PC-3 (cell line): ENCODE measurements around the gene CA10. TPM values are rescaled to one million over a fixed set of nuclear protein-coding genes. Genes with fewer than 3 reads are reported as not detected.

Experiments
- ATAC-seq: fragments of 200-7000 bp; cut with Tn5 transposase; 2 replicates; pipeline ENCODE4 v1.9.1; 2020; ENCODE audit warnings: mild to moderate bottlenecking, moderate library complexity
- BruUV-seq: library from RNA; stranded (reverse); fragments of 400-500 nt; replicated peaks from 2 replicates; lab custom pipeline; 2021; lab: Mats Ljungman, UMichigan
- CTCF ChIA-PET: fragments of 300-600 bp; sonication (Branson Sonifier 250); formaldehyde crosslinking; loops from one replicate; lab custom pipeline; 2022; ENCODE audit warnings: antibody characterized with exemption; lab: Charles Lee
- POLR2A ChIA-PET: fragments of 300-600 bp; sonication (Branson Sonifier 250); formaldehyde crosslinking; loops from one replicate; lab custom pipeline; 2022; ENCODE audit warnings: antibody characterized with exemption; ENCODE audit not compliant: unreplicated experiment; lab: Charles Lee
- DNase-seq: peaks from one replicate; pipeline ENCODE4 v3.0.0-alpha.2; 2015
- H2AFZ ChIP-seq: fragments of 300-600 bp; sonication (generic); 2 replicates; pipeline ENCODE4 v1.6.0; 2016; ENCODE audit warnings: antibody characterized with exemption, low read length
- H3F3A ChIP-seq: fragments of 300-600 bp; sonication (generic); one replicate; pipeline ENCODE4 v1.6.0; 2017; ENCODE audit warnings: antibody characterized with exemption, low read length, control low read depth, mild to moderate bottlenecking; ENCODE audit not compliant: unreplicated experiment
- H3K27ac ChIP-seq: fragments of 300-600 bp; sonication (generic); 2 replicates; pipeline ENCODE4 v1.5.1; 2016; ENCODE audit warnings: mild to moderate bottlenecking, low read length
- H3K27me3 ChIP-seq: fragments of 300-600 bp; sonication (generic); 2 replicates; pipeline ENCODE4 v1.6.1; 2016; ENCODE audit warnings: low read length, mixed read lengths
- H3K36me3 ChIP-seq: fragments of 300-600 bp; sonication (generic); 2 replicates; pipeline ENCODE4 v1.6.1; 2016; ENCODE audit warnings: low read depth, mixed run types, low read length, mixed read lengths
- H3K4me1 ChIP-seq: fragments of 300-600 bp; sonication (generic); 2 replicates; pipeline ENCODE4 v1.5.1; 2016; ENCODE audit warnings: low read length; ENCODE audit not compliant: insufficient read depth
- H3K4me2 ChIP-seq: fragments of 300-600 bp; sonication (generic); 2 replicates; pipeline ENCODE4 v1.6.0; 2016; ENCODE audit warnings: low read length
- H3K4me3 ChIP-seq: fragments of 300-600 bp; sonication (generic); 2 replicates; pipeline ENCODE4 v1.5.1; 2016; ENCODE audit warnings: mild to moderate bottlenecking, low read length, mixed read lengths
- H3K79me2 ChIP-seq: fragments of 300-600 bp; sonication (generic); 2 replicates; pipeline ENCODE4 v1.6.1; 2017; ENCODE audit warnings: low read length, mixed read lengths
- H3K9ac ChIP-seq: fragments of 300-600 bp; sonication (generic); 2 replicates; pipeline ENCODE4 v1.6.0; 2016; ENCODE audit warnings: mild to moderate bottlenecking, low read length
- H3K9me2 ChIP-seq: fragments of 300-600 bp; sonication (generic); replicated peaks from 2 replicates; pipeline ENCODE4 v1.6.1; 2016; ENCODE audit warnings: mixed run types, low read length, mixed read lengths
- H3K9me3 ChIP-seq: fragments of 300-600 bp; sonication (generic); 2 replicates; pipeline ENCODE4 v1.6.1; 2016; ENCODE audit warnings: low read length, mixed read lengths
- H4K20me1 ChIP-seq: fragments of 300-600 bp; sonication (generic); 2 replicates; pipeline ENCODE4 v1.6.1; 2016; ENCODE audit warnings: low read length, mixed read lengths
- EZH2 ChIP-seq: fragments of 300-600 bp; sonication (generic); IDR thresholded peaks from one replicate; pipeline ENCODE4 v1.6.1; 2017; ENCODE audit warnings: antibody characterized with exemption, mild to moderate bottlenecking, low read length; ENCODE audit not compliant: unreplicated experiment
- EZH2phosphoT487 ChIP-seq: fragments of 300-600 bp; sonication (generic); IDR thresholded peaks from 2 replicates; pipeline ENCODE4 v1.6.1; 2018; ENCODE audit warnings: mild to moderate bottlenecking, antibody characterized with exemption, low read length, borderline replicate concordance
- intact Hi-C: fragments of 100-400 bp; cut with micrococcal nuclease; formaldehyde crosslinking; loops from 2 replicates; pipeline ENCODE4 v1.9.0; 2023
- total RNA-seq: library from RNA; depleted of rRNA; stranded (reverse); fragments of >200 nt; gene quantifications from 2 replicates; pipeline ENCODE4 v1.2.3, GENCODE V29; 2014
- TF ChIP-seq, protein P1 (sequence below): fragments of 300-600 bp; sonication (generic); conservative IDR thresholded peaks from 2 replicates; pipeline ENCODE4 v1.5.1; 2017; ENCODE audit warnings: antibody characterized with exemption, low read depth, mild to moderate bottlenecking, low read length

CA10 gene
- total RNA-seq, 1 experiment from 2014 or later = not detected

DNA sequence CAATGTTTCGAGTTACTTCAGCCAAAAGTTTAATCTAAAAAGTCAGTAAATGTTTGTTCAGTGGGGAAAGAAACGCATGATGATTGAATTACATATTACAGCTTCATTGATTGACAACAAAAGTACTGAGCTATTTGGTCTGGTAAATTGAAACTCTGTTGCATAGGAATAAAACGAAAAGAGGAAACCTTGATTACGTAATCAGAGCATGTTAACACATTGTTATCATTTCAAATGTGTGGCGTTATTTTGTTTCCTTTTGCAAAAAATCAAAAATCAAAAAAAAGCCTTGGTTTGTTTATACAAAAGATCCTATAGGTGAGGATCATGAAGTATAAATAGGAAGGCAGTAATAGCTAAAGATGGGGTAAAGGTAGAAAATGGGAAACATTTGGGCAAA lies 19.5 kb upstream of the CA10 start:
- ChIA-PET POLR2A (no interaction called here), CTCF (no interaction called here)
- Histone ChIP-seq H3K27ac (no peak overlapping the region), H3K4me1 (peaks cover 6% of the 10 kb centered on the region; the same call in 1 of the 2 replicates), H3K9me2 (no peaks in the 10 kb centered on the region), H3K4me2 (no peak overlapping the region), H3F3A (no peaks in the 10 kb centered on the region), H2AFZ (no peak overlapping the region), H3K9ac (no peak overlapping the region), H3K79me2 (no peaks in the 10 kb centered on the region), H3K4me3 (no peak overlapping the region), H3K9me3 (no peaks in the 10 kb centered on the region), H3K27me3 (peaks cover 5% of the 10 kb centered on the region; the same call in 1 of the 2 replicates), H3K36me3 (no peaks in the 10 kb centered on the region), H4K20me1 (no peaks in the 10 kb centered on the region)
- no TSS peak for BruUV-seq
- TF ChIP-seq EZH2 (no peak), EZH2phosphoT487 (no peak)
- TF ChIP-seq, protein P1, sequence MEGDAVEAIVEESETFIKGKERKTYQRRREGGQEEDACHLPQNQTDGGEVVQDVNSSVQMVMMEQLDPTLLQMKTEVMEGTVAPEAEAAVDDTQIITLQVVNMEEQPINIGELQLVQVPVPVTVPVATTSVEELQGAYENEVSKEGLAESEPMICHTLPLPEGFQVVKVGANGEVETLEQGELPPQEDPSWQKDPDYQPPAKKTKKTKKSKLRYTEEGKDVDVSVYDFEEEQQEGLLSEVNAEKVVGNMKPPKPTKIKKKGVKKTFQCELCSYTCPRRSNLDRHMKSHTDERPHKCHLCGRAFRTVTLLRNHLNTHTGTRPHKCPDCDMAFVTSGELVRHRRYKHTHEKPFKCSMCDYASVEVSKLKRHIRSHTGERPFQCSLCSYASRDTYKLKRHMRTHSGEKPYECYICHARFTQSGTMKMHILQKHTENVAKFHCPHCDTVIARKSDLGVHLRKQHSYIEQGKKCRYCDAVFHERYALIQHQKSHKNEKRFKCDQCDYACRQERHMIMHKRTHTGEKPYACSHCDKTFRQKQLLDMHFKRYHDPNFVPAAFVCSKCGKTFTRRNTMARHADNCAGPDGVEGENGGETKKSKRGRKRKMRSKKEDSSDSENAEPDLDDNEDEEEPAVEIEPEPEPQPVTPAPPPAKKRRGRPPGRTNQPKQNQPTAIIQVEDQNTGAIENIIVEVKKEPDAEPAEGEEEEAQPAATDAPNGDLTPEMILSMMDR = no peak
- DNase-seq (no peak), ATAC-seq (no peak)
- intact Hi-C loops = no loop called here

DNA sequence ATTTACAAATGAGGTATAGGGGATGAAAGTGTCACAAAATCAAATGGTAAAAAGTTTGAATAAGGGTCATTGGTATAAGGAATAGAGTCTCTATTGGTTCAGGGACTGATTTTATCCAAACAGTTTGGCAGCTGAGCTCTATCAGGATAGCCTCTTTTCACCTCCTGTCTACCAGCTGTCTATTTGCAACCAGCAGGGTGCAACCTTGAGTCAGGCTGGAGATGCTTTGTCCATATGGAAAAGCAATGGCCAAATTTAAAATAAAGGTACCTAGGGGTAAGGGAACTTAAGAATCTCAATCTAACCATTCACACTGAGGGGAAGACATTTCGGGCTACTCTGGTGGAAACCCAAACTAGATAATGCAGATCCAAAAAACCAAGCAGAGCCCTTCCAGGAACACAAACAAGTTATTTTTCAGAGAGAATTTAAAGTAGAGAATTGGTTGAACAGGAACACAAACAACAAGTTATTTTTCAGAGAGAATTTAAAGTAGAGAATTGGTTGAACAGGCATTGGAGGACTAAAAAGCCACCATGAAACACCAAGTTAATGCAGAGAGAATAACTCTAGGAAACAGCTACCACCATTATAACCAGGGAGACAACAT lies 12.6 kb upstream of the CA10 start:
- Histone ChIP-seq H3F3A (no peaks in the 10 kb centered on the region), H3K9me3 (no peaks in the 10 kb centered on the region), H3K4me3 (no peak overlapping the region), H3K27me3 (peaks cover 5% of the 10 kb centered on the region; the same call in 1 of the 2 replicates), H3K4me2 (no peak overlapping the region), H2AFZ (no peak overlapping the region), H3K4me1 (no peaks in the 10 kb centered on the region), H3K9ac (no peak overlapping the region), H3K9me2 (no peaks in the 10 kb centered on the region), H4K20me1 (no peaks in the 10 kb centered on the region), H3K36me3 (no peaks in the 10 kb centered on the region), H3K79me2 (no peaks in the 10 kb centered on the region), H3K27ac (no peak overlapping the region)
- TF ChIP-seq EZH2phosphoT487 (no peak), EZH2 (no peak)
- TF ChIP-seq, protein P1 = peak; percentile 76
- ChIA-PET CTCF (no interaction called here), POLR2A (no interaction called here)
- DNase-seq (peak; percentile 64), ATAC-seq (peak; percentile 46)
- no TSS peak for BruUV-seq
- intact Hi-C loops = no loop called here

DNA sequence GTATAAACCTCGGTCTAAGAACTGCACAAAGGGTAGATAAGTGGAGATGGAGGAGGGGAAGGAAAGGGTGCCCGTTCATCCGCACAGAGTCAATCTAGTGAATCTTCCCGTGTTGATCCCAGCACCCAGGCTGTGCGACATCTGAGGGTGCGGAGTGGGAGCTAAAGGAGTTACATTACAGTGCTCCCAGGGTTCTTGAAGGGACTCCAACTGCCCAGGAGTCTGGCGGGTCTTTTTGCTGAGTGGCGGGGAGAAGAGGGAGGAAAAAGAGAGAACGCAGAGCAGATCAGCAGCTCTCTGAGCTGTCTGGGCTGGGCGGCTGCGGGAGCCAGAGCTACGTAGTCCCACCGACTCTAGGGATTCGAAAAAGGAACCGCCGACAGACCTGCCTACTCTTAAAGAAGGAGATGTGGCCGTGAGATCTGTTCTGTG lies 1.6 kb upstream of the CA10 start:
- H3K9ac ChIP-seq = no peak overlapping the region
- no peaks in the 10 kb centered on the region for H3K79me2 ChIP-seq
- peaks cover 29% of the 10 kb centered on the region for H3K27me3 ChIP-seq
- no peak for ATAC-seq
- H3K9me3 ChIP-seq = peaks cover 18% of the 10 kb centered on the region
- CTCF ChIA-PET = no interaction called here
- POLR2A ChIA-PET = no interaction called here
- no peaks in the 10 kb centered on the region for H3K36me3 ChIP-seq
- intact Hi-C loops = no loop called here
- no peak overlapping the region for H3K4me3 ChIP-seq
- no peaks in the 10 kb centered on the region for H3F3A ChIP-seq
- no peaks in the 10 kb centered on the region for H4K20me1 ChIP-seq
- H3K9me2 ChIP-seq = no peaks in the 10 kb centered on the region
- H3K4me2 ChIP-seq = no peak overlapping the region
- H2AFZ ChIP-seq = no peak overlapping the region
- H3K4me1 ChIP-seq = no peaks in the 10 kb centered on the region
- no TSS peak for BruUV-seq
- TF ChIP-seq EZH2 = no peak
- TF ChIP-seq, protein P1 = no peak
- TF ChIP-seq EZH2phosphoT487 = no peak
- H3K27ac ChIP-seq = no peak overlapping the region
- no peak for DNase-seq
